T47D (cell line): Measurements from ENCODE around the gene HOMER2.
A peak's percentile ranks its signal among the peaks of the same experiment; 100 is the strongest.

ENCODE experiments used
- DNase-seq, 2 experiments: peaks; one replicate each; pipeline versions ENCODE4 v3.0.0 to v3.0.0-alpha.2; 2011 to 2012; ENCODE audit warnings: low read depth in 1 of 2, low spot score in 1 of 2
- JUND ChIP-seq: IDR thresholded peaks from 2 replicates; pipeline ENCODE4 v1.6.1; 2012; ENCODE audit warnings: low read depth
- in situ Hi-C: cut with HindIII; loops from 2 replicates; pipeline ENCODE4 v1.10.0; 2016; ENCODE audit warnings: low sequenced_read_pairs, low pct_unique_long_range_greater_than_20kb

HOMER2 gene

DNA sequence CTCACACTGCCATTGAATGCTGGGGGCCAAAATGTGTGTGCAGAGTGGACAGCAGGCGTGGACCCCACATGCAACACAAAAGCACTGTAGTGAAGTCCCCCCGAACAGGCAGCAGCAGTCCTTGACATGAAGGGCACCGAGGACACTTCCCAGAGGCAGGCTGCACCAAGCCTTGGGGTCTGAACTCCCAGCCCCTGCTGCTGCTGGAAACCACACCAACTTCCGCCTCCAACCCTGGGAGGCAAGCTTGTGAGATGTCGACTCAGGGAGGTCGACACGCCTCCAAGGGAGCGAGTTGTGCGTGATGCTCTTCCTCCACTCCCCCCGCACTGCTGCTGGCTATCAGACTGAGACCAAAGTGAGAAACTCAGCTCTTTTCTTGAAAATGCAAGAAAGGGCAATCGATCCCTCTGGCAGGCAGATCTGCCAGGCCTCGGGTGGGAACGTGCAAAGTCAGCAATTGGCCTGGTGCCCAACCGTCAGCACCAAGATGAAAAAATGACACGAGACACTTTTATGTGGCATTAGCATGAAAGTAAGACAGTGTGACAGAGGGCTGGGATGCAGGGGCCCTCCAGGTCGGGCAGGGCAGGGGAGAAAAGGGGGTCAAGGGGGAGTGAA lies 99.5 kb downstream of the HOMER2 start:
- TF ChIP-seq JUND = no peak
- no peak for DNase-seq
- in situ Hi-C loops = no loop called here

DNA sequence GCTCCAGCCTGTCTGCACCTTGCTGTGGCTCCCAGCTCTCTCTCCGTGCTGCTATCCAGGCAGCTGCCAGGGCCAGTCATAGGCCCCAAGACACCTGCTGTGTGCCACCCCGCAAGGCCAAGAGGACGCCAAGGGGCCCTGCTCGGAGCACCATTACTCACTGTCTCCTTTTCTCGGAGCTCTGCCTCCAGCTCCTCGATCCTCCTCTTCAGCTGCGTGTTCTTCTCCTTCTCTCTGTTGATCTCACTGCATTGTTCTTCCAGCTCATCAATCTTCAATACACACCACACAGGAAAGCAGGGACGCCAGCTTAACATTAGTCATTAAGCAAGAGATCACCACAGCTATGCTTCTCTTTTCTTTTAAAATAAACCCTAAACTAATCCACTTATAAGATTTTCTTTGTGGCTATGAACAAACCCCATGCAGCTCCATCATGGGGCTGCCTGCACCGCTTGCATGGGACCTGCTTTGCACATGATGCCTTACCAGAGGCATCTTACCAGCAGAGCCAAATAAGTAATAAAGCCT lies 100.5 kb downstream of the HOMER2 start:
- in situ Hi-C loops = no loop called here

DNA sequence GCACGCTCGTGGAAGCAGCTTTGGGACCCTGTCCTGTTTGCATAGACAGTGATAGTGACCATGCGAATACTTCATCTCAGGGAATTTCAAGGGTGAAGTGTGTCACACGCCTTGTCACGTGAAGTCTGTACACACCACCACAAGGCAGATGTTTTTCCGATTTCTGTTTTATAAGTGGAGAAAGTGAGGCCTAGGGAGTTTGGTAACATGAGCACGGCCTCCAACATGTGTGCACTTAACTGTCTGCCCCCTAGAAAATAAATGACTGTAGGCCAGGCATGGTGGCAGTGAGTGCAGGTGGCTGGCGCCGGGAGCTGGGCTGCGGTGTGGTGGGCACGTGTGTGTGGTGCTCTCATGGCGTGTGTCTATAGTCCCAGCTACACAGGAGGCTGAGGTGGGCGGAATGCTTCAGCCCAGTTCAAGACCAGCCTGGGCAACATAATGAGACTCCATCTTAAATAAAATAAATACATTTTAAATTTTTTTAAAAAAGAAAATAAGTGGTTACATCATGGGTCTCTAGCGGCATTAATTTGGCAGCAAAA lies 101.1 kb downstream of the HOMER2 start:
- DNase-seq = no peak
- in situ Hi-C loops = no loop called here

More for the DNA sequence above, 100.5 kb downstream of the HOMER2 start:
- TF ChIP-seq JUND = no peak
- DNase-seq = no peak

GRCh38 chr15:82850731-82851130 lies 101.8 kb downstream of the HOMER2 start:
- no peak for TF ChIP-seq JUND
- in situ Hi-C loops = no loop called here
- DNase-seq = no peak

More for the DNA sequence above, 101.1 kb downstream of the HOMER2 start:
- TF ChIP-seq JUND = no peak

DNA sequence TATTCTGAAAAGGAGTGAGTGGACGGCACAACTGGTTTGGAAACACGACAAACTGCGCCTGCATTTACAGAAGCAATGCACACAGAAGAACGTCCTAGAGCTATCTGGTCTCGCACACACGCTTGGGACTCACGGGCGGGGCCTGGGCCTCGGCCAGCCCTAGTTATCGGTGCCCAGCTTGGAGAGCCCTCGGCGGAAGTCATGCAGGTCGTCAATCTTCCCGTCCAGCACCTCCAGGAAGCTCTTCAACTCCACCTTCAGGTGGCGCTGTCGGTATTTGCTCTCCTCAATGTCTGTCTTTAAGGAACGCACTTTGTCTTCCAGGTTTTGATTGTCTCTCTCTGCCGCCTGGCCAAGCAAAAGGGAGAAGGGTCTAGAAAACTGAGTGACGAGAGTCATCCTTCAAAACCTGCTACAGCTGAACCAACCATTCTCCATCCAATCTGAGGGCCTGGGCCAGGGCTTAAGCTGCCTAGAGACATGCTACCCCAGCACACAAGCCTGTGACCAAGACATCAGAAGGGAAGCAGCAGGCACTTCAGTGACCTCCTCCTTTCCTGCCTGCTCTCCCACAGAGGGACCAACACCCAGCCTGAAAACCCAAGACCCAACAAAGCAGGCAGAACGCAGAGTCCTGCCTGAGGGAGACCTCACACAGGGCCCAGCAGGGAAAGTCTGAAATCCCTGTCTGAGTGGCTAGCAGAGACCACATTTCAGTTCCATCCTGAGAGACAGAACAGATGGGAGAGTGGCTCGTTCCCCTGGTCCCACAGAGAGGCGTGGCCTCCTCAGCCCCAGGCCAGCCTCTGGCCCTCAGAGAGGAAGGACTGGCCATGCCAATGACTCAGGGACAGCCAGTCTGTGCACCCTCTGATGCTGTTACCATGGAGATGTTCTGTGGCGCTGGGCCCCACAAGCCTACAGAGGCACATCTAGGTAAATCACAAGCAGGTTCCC lies 102.7 kb downstream of the HOMER2 start:
- peak; percentile 71 to 91 for DNase-seq
- no peak for TF ChIP-seq JUND
- in situ Hi-C loops = no loop called here

DNA sequence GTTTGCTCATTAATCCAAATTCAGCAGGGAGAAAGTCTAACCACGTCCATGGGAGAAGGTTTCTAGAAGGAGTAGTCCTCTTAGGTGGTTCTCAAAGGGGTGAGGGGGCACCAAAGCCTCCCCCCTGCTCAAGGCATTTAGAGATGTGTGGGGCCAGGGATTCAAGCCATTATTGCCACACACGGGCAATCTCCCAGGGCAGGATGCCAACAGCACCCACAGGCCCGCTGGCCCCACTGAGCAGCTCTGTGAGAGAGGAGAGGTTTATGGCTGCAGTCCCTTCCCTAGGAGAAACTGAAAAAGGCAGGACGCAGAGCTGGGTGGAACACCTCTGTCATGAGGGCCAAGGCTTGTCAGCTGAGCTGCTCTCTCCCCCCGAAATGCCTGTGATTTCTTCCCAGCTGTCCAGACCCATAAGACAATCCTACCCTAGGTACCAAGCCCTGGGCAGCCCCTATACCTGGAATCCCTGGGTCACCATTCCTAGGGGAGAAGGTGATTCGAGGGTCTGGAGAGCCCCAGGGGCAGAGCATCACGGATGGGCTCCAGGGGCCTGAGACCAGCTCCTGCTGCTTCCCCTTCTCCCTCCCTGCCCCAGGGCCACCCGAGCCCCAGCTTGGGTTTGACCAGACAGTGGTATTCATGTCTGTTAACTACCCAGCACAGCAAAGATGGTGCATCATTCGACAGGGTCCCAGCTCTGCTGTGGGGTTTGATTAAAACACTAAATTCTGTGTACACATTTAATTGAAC lies 104.1 kb downstream of the HOMER2 start:
- DNase-seq = no peak
- TF ChIP-seq JUND = no peak
- in situ Hi-C loops = no loop called here

- in situ Hi-C loops = no loop called here
- no peak for TF ChIP-seq JUND
- no peak for DNase-seq
Observed at GRCh38 chr15:82847703-82848102, 104.8 kb downstream of the HOMER2 start.

DNA sequence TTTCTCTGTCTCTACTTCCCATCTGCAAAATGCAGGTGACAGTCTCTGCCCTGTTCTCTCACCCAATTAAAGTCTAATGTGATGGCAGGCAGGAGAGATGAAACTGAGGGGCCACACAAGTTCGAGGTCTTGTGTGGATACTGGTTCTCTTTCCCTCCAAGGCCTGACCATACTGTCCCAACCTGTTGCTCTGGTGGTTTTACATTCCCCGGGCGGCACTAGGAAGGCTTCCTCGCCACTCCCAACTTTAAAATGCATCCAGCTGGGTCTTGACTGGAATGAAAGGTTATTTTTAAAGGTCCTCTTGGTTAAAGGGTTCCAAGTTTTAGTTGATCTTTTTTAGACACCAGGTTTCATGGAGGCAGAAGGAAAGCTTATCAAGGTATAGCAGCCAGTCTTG lies 105.9 kb downstream of the HOMER2 start:
- DNase-seq = peak in 1 of 2 experiments; percentile 37
- no peak for TF ChIP-seq JUND
- in situ Hi-C loops = no loop called here

DNA sequence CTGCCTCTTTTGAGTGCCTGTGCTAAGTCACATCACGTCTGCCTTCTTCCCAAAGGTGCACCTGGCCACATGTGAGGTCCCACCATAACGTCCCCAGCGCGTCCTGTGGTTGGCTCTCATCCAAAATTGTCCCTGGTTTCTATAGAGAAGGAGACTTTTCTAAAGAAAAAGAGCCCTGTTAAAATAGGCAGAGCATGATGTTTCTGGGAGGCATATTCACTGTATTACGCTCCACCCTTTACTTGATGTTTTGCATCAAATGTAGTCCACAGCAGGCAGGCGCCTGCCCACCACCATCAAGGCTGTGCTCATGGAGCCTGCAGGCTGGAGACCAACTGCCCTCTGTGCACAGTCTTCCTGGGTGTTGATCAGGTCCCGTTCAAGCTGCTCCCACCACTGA lies 106.8 kb downstream of the HOMER2 start:
- no peak for TF ChIP-seq JUND
- in situ Hi-C loops = no loop called here
- no peak for DNase-seq

DNA sequence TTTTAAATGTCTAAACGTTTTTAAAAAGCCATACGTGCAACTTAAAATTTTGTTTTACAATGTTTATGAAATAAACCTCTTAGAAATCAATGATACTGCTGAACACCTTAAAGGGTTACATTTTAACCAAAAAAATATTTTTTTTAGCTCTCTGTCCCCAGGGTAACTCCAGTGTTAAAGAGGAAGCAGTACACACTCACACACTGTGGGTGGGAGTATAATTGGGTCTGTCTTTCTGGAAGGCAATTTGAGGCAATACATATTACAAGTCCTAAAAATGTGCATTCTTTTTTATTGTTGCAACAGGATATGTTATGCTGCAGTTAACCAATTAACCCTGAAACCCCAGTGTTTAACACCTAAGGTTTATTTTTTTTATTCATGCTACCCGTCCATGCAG lies 109.0 kb downstream of the HOMER2 start:
- DNase-seq = no peak
- in situ Hi-C loops = no loop called here

GRCh38 chr15:82840166-82840565 lies 112.4 kb downstream of the HOMER2 start:
- no peak for TF ChIP-seq JUND
- no peak for DNase-seq
- in situ Hi-C loops = no loop called here

More for the DNA sequence above, 109.0 kb downstream of the HOMER2 start:
- TF ChIP-seq JUND = no peak

- DNase-seq = no peak
- TF ChIP-seq JUND = no peak
- in situ Hi-C loops = no loop called here
Observed at GRCh38 chr15:82839136-82839535, 113.4 kb downstream of the HOMER2 start.
